HG03571 (cell line): ENCODE measurements around the gene ACAN.

Experiments
- ATAC-seq: cut with Tn5 transposase; IDR thresholded peaks from one replicate; pipeline ENCODE4 v1.9.1; 2021; ENCODE audit not compliant: unreplicated experiment

The ACAN gene

DNA sequence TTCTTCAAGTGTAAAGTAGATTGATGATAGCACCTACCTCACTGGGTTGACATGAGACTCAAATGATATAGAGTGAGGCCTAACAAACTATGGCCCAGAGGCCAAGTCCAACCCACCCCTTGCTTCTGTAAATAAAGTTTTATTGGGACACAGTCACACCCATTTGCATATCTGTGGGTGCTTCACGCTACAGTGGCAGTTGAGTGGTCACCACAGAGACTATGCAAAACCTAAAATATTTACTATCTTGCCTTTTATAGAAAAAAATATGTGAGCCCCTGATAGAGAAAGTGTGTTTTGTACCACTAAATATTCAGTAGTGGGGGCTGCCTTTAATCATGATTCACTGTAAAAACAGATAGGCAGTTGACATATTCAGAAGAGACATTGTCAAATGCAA, 38.0 kb downstream of the ACAN start:
- ATAC-seq = no peak

DNA sequence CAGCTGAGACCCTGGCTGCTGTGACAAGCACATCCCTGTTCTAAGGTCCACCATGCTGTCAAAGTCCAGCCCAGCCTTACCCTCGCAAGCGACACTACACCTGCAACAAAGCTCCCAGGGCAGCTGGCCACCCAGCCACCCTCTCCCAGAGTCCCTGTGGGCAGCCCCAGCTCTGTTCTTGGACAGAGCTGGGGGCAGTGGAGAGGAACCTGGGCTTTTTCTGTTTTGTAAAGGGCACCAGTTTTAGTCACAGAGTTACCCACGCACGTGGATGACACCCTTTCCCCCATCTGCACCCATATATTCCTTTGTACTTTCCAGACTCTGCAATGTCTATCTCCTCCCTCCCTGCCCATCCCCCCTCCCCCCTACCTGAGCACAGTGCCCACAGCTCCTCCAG, 38.9 kb downstream of the ACAN start:
- ATAC-seq = no peak

DNA sequence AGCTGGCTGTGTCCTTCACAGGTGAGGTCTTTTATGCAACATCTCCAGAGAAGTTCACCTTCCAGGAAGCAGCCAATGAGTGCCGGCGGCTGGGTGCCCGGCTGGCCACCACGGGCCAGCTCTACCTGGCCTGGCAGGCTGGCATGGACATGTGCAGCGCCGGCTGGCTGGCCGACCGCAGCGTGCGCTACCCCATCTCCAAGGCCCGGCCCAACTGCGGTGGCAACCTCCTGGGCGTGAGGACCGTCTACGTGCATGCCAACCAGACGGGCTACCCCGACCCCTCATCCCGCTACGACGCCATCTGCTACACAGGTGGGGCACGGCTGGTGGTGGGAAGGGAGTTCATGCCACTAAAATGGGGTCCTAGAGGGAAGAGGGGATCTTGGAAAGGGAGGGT, 40.1 kb downstream of the ACAN start:
- no peak for ATAC-seq

DNA sequence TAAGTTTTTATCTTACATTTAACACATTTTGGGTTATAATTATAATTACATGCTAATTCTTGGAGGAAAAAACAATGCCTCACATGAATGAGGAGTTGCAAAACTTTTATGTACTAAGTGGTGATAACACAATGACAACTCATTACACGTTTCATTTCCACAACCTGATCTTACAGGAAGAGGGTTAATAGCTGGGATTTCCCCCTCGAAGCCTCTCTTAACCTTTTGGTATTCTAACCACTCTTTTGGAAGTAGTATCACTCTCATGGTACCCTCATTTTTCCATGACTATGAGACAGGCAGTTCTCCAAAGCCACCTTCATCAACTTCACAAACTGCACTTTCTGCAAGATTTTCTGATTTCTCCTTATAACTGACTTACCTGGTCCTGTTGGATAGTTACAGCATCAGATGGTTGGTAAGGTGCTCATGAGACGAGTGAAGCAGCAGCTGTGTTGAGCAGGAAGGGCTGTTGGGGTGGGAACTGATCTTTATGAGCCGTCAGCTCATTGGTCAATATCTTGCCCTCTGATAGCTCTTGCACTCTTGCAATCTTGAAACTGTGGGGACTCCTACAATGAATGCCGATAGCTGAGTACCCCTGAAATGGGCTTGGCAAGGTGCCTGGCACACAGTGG, 41.6 kb downstream of the ACAN start:
- ATAC-seq = no peak

DNA sequence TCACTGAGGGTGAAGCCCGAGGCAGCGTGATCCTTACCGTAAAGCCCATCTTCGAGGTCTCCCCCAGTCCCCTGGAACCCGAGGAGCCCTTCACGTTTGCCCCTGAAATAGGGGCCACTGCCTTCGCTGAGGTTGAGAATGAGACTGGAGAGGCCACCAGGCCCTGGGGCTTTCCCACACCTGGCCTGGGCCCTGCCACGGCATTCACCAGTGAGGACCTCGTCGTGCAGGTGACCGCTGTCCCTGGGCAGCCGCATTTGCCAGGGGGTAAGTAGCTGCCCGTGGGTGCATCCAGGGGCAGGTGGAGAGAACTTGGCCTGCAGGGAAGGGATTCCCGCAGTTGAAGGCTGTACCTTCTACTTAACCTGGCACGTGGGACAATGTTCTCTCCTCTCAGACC, 42.4 kb downstream of the ACAN start:
- no peak for ATAC-seq

DNA sequence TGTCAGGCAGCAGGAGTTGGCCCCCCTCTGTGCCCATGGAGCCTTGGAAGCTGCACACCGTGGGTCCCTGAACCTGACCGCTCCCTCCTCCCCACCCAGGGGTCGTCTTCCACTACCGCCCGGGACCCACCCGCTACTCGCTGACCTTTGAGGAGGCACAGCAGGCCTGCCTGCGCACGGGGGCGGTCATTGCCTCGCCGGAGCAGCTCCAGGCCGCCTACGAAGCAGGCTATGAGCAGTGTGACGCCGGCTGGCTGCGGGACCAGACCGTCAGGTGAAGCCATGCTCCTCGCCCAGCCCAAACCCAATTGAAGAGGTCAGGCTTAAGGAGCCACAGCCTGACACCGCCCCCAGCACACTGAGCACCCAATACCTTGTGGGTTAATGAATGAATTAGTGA, 43.9 kb downstream of the ACAN start:
- no peak for ATAC-seq

DNA sequence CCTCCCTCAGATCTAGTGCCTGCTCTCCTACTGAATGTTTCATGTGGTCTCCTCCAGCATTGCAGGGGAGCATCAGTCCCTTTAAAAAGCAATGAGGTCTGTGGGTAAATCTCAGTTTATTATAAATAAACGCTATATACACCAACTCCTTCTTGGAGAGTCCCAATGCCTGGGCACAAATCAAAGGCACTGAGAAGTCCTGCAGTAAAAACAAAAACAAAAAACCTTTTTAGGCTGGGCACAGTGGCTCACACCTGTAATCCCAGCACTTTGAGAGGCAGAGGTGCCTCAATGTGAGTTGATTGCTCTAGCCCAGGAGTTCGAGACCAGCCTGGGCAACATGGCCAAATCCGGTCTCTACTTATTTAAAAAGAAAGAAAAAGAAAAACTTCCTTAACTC, 45.0 kb downstream of the ACAN start:
- ATAC-seq = no peak

DNA sequence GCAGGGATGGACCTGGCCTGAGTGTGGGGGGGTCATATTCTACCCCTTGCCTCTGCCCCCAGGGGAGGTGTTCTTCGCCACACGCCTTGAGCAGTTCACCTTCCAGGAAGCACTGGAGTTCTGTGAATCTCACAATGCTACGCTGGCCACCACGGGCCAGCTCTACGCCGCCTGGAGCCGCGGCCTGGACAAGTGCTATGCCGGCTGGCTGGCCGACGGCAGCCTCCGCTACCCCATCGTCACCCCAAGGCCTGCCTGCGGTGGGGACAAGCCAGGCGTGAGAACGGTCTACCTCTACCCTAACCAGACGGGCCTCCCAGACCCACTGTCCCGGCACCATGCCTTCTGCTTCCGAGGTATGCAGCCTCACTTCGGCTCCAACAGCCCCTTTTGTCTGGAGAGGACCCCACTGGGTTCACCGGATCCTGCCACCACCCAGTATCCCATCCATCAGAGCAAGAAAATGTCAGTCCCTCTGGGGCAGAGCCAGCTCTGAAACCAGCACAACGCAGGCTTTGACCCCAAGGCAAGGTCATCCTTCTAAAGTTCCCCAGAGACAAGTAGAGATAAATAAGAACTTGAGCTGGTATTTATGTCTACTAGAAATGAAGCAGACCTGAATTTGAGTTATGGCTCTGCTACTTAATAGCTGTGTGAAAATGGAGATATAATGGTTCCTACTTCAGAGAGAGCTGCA, 46.3 kb downstream of the ACAN start:
- ATAC-seq = no peak

DNA sequence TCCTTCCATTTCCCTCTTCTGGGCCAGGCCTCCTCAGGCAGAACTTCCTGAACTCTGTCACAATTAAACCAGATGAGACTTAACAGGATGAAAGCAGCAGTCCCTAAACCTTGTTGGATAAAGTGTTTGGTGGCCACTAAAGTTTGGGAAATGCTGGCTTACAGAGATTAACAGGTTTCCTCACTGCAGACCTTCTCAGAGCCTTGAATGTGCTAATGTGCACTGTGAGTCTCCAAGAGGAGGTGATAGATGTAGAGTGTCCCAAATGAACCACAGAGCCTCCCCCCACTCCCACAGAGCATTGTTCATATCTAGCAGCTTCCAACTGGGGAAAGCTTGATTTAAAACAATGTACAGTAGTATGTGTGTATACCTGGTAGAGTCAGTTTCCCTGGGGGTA, 49.2 kb downstream of the ACAN start:
- no peak for ATAC-seq

DNA sequence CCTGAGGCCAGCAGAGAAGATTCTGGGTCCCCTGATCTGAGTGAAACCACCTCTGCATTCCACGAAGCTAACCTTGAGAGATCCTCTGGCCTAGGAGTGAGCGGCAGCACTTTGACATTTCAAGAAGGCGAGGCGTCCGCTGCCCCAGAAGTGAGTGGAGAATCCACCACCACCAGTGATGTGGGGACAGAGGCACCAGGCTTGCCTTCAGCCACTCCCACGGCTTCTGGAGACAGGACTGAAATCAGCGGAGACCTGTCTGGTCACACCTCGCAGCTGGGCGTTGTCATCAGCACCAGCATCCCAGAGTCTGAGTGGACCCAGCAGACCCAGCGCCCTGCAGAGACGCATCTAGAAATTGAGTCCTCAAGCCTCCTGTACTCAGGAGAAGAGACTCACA, 55.7 kb downstream of the ACAN start:
- no peak for ATAC-seq

DNA sequence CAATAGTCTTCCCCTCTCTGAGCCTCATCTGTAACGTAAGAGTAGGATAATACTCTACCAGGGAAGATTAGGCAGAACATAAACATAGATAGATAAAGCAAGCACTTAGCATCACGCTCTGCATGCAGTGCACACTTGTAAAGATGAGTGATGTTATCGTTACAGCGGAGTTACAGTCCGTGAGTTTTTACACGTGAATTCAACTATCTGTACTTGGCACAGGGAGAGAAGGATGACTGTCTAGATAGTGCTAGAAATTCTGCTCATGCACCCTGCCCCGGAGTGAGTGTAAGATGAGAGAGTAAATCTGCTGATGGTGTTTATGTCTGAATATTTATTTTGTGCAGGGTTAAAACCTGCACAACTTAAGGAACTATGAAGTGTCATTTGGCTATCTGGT, 56.3 kb downstream of the ACAN start:
- no peak for ATAC-seq

DNA sequence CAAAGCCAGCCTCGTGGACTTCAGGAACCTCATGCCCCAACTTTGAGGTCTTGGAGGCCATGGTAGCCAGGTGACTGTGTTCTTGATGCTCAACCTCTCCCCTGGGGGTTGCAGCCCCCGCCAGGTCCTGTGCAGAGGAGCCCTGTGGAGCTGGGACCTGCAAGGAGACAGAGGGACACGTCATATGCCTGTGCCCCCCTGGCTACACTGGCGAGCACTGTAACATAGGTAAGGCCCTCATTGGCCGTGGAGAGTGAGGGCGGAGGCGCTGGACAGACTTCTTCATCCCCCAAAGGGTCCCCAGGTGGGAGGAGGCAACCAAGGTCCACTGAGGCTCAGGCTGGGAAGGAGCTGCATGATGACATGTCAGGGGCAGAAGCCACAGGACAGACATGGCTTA, 57.0 kb downstream of the ACAN start:
- no peak for ATAC-seq

DNA sequence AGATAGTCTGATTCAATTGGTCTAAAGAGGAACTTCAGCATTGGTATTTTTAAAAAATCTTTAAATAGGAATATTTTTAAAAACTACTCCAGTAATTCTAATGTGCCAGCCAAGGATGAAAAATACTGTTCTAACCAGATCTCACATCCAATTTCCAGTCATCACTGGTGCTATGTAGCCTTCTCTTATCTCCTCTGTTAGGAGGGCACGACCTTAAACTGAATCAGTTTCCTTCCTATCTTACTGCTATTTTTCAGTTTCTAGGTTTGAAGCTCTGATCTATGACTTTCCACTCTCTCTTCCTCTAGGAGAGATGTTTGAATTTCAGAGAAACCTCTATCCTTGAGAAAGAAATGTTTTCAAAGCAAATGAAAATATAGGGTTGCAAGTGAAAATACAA, 60.2 kb downstream of the ACAN start:
- no peak for ATAC-seq

DNA sequence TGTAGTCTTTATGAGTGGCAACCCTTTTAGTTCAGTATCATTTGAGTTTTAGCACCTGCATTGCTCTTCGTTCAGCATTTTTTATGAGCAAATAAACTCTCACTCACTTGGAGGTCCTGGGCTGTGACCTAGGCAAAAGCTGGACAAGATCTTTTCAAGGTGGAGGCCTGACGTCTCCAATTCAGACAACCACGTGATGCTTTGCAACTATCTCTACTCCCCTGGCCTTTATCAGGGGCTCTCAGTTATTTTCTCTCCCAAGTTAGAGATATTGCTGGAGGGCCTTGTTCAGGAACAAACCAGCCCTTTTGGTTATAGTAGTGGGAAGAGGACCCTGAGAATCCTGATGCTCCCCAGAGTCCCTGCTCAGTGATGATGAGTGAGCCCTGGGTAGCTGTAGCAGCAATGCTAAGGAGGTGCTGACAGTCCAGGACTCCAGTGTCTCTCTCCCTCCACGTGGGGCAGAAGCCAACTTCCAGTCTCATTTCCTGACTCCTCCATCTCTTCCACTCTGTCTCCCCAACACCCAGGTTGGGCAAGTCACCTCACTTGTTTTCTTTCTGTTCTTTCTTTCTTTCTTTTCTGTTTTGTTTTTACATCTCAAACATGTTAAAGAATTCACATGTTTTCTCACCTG, 61.7 kb downstream of the ACAN start:
- no peak for ATAC-seq

DNA sequence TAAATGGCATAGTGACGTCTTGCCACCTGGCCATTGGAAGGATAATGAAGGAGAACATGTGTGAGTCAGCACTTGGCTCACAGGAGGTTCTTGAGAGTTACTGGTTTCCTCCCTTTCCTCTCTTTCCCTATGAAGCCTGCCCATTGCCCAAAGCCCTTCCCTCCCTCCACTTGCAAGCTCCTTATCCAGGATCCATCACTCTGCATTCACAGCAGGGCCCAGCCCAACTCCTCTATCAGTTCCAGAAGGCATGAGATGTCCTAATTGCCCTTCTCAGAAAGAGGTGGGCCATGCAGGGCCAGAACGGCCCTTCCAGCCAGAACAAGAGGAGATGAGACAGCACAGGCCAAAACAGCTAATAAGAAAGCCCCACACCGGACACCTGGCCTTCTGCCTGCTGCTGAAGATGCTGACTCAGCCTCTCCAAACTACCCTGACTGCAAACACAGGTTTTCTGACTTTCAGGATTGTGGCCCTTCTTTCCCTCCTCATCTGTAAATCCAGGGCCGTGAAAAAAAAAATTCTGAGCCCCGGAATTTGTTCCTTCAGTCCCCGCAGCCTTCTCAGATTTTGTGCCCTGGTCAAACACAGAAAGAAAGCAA, 62.4 kb downstream of the ACAN start:
- ATAC-seq = no peak

DNA sequence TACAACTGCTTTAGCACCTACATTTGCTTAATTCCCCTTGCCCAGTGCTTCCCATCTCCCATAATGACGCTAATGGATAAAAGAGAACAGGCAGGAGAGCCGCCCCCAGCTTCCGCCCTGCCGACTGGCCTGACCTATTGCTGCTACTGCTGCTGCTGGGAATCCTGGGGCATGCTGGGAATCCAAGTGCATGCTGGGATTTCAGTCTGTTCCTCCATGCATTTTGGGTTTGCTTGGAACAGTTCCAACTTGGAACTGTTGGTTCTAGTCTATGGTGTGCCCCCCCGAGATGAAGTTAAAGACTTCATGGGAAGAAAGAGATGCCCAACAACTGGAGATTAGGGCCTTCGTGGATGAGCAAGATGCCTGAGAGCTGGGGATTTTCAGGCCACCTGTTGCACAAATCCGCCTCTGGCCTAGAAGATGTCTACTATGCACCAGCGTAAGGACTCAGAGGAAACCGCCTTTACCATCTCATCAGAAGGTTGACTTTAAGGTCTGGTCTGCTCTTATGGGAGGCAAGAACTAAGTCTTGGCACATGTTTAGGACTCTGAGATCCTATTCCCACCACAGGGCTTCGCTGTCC, 63.2 kb downstream of the ACAN start:
- no peak for ATAC-seq

DNA sequence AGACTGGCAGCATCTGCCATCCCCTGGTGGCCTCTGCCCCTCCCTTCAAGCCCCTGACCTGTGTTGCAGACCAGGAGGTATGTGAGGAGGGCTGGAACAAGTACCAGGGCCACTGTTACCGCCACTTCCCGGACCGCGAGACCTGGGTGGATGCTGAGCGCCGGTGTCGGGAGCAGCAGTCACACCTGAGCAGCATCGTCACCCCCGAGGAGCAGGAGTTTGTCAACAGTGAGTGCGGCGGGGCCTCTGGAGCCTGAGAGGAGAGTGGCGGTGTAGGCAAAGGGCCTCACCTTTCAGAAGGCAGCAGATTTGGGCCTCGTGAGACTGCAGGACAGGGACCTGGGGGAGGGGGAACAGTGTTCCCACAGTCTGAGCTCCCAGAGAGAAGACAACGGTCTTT, 68.1 kb downstream of the ACAN start:
- ATAC-seq = no peak

DNA sequence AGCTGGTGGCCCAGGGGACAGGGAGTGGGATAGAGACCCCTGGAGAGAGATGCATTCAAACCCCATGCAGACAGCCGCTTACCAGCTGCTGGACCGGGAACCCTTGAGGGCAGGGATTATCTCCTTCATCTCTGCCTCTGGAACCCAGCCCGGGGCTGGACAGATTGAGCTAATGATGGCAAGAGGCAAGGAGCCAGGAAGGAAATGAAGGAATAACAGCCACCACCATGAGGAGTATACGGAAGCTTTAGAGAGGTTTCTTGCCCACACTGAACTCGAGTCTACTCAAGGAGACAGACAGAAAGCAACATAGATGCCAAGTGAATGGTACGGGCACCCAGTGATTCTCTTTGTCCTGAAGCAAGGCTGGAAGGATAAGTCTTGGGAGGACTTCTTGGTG, 68.9 kb downstream of the ACAN start:
- ATAC-seq = no peak

DNA sequence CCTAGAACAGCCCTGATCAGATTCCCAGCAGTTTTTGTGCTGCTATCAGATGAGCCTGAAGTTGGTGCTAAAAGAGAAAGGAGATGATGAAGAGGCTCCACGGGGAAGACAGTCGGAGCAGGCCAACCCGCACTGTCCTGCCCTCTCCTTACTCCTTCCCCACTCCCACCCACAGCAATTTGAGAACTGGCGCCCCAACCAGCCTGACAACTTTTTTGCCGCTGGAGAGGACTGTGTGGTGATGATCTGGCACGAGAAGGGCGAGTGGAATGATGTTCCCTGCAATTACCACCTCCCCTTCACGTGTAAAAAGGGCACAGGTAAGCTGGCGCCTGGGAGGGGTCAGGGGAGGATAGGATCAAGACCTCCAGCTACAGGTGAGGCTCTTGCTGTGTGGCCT, 69.5 kb downstream of the ACAN start:
- no peak for ATAC-seq

DNA sequence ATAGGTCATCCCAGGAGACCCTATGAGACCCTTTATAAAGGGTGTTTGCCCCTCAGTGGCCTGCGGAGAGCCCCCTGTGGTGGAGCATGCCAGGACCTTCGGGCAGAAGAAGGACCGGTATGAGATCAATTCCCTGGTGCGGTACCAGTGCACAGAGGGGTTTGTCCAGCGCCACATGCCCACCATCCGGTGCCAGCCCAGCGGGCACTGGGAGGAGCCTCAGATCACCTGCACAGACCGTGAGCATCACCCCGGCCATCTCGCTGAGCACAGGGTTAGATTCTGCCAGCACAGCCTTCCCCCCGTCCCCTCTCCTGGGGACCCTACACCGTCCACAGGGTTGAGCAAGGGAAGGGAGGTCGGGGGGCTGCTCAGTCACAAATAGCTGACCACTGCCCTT, 70.5 kb downstream of the ACAN start:
- no peak for ATAC-seq

DNA sequence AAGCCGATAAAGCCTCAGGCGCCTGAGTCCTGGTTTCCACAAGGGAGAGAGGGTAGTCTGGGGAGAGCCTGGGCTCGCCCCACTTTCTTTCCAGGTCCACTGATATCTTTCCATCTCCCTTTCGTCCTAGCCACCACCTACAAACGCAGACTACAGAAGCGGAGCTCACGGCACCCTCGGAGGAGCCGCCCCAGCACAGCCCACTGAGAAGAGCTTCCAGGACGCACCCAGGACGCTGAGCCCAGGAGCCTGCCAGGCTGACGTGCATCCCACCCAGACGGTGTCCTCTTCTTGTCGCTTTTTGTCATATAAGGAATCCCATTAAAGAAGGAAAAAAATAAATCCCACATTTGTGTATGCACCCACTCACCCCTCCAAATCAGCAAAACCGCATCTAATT, 71.0 kb downstream of the ACAN start:
- no peak for ATAC-seq

DNA sequence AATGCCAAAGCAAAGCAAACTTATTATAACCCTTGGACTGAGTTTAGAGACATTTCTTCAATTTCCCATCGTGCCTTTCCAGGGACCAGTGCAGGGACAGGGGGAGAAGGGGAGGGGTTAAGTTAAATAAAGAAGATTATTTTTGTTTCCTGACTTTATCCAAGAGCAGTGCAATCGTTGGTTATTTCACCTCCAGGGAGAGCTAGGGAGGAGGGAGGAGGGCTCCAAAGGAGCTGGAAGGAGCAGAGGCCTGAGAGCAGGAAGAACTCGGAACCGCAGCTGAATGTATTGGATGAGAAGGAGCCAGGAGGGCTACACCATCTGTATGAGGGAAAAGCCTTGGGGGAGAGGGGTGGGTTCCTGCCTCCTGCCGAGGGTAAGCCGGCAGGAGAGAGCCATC, 71.4 kb downstream of the ACAN start:
- no peak for ATAC-seq
